Fibroblast of mammary gland (primary cell): Measurements from ENCODE around the gene CAPN5.

ENCODE experiments used
- DNase-seq: peaks from one replicate; pipeline ENCODE4 v3.0.0-alpha.2; 2010; ENCODE audit warnings: low read depth
- H3K4me3 ChIP-seq: 2 replicates; pipeline ENCODE4 v1.5.1; 2011; ENCODE audit warnings: low read depth, mild to moderate bottlenecking, low read length, moderate library complexity; ENCODE audit not compliant: control insufficient read depth
- TF ChIP-seq, protein P1 (sequence below): conservative IDR thresholded peaks from 2 replicates; pipeline ENCODE4 v1.5.1; 2011; ENCODE audit warnings: low read depth, low read length, inconsistent platforms; ENCODE audit not compliant: control insufficient read depth, insufficient read depth

CAPN5 gene

DNA sequence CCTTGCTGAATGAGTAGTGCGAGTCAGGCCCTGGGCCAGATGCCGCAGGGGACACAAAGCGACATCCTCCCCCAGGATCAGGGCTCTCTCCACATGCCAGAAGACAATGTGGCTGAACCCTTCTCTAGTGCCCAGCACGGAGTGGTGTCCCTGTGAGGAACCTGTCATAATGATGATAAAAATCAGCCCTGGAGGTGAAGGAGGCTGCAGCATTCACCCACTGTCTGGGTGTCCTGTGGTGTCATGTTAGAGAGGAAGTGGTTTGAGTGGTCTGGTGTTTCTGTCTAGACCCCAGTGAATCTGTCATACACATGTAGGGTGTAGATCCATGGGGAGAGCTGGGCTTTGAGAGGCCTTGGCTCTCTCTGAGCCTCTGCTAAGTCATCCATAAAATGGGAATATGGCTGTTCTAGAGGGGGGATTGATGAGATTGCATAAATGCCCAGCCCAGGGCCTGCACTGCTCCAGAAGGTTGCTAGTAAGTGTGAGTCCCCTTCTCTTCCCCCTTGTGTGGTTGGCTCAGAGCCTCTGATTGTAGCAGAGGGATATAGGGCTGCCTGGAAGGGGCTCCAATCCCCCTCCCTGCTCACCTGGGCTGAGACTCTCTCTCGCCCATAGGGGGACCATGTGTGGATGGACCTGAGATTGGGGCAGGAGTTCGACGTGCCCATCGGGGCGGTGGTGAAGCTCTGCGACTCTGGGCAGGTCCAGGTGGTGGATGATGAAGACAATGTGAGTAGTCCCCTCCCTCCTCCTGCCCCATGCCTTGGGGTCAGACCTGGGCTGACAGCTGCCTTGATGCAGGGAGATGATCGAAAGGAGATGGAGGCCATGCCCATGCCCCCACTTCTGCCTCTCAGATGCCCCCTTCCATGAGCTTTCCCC is 75.6 kb downstream of the CAPN5 start:
- TF ChIP-seq, protein P1, sequence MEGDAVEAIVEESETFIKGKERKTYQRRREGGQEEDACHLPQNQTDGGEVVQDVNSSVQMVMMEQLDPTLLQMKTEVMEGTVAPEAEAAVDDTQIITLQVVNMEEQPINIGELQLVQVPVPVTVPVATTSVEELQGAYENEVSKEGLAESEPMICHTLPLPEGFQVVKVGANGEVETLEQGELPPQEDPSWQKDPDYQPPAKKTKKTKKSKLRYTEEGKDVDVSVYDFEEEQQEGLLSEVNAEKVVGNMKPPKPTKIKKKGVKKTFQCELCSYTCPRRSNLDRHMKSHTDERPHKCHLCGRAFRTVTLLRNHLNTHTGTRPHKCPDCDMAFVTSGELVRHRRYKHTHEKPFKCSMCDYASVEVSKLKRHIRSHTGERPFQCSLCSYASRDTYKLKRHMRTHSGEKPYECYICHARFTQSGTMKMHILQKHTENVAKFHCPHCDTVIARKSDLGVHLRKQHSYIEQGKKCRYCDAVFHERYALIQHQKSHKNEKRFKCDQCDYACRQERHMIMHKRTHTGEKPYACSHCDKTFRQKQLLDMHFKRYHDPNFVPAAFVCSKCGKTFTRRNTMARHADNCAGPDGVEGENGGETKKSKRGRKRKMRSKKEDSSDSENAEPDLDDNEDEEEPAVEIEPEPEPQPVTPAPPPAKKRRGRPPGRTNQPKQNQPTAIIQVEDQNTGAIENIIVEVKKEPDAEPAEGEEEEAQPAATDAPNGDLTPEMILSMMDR = no peak
- no peak overlapping the region for H3K4me3 ChIP-seq
- DNase-seq = no peak

DNA sequence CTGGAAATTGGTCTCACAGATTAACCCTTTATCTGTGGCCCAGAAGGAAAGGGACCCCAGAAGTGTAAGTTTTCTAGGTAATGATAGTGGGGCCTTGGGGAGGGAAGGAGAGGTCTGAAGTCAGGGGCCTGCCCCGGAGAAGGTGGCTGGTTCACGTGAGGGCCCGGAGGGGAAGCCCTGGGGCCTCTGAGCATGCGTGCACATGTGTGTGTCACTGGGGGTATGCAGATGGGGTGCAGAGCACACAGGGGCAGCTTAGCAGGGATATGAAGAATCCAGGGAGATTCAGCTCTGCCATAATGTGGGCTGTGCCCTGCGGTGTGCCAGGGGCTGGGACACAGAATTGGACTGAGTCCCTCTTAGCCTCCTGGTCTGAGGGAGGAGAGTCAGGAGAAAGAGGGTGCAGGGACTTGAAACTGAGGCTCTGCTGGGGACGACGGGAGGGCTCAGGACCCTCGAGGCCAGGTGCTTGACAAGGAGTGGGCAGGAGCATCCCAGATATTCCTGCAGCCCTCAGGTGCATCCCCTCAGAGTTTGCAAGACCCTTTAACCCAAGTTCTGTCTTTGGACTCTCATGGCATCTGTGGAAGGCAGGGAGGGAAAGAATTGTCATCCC is 76.7 kb downstream of the CAPN5 start:
- no peak for DNase-seq
- TF ChIP-seq, protein P1 = no peak
- H3K4me3 ChIP-seq = no peak overlapping the region

DNA sequence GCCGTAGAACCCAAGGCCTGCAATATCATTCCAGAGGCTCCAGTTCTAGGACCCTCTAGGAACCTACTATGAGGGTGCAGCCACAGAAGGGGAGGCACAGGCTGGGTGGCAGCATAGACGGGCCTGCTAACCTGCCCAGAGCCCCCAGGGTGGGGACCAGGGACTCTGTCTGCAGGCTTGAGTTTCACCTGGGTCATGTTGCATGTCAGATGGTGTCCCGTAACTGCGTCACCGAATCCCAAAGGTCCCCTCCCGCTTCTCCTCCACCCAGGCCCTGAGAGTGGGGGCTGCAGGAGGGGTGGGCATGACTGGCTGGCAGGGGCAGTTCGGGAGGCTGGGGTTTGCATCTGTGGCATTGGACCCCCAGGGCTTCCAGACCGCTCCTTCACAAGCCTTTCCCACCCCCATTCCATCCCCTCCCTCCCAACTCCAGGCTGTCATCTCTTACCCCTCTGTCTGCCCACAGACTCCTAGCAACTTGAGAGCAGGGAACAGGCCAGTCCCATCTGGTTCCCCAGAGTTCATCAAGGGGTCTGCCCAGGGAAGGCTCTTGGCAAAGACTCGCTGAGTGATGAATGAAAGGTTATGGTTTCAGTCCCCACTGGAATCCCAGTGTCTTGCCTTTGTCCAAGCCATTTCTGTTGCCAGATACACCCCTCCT is 77.6 kb downstream of the CAPN5 start:
- H3K4me3 ChIP-seq = no peak overlapping the region
- DNase-seq = no peak
- TF ChIP-seq, protein P1 = no peak

DNA sequence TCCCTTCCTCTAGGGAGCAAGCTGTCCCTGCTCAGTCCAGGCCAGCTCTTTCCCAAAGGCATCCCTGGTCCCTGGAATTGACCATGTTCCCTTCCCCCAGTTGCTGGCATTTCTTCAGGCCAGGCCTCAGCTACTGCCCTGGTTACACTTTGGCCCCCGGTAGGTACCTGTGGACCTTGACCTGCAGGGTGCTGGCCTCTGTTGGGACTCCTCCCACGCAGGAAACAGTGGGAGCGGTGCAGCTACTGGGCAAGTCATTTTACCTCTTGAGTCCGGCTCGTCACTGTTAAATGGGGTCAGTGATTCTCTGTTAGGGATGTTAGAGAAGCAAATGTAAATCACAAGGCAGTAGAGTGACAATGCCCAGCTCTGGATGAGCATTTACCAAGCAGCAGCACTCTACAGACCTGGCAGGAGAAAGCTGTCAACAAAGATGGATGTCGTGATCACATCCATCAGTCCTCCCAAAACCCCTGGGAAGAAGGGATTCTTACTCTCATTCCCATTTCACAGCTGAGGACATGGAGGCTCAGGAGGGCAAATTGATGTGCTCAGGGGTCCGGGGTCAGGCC is 78.2 kb downstream of the CAPN5 start:
- TF ChIP-seq, protein P1 = no peak
- H3K4me3 ChIP-seq = no peak overlapping the region
- no peak for DNase-seq

DNA sequence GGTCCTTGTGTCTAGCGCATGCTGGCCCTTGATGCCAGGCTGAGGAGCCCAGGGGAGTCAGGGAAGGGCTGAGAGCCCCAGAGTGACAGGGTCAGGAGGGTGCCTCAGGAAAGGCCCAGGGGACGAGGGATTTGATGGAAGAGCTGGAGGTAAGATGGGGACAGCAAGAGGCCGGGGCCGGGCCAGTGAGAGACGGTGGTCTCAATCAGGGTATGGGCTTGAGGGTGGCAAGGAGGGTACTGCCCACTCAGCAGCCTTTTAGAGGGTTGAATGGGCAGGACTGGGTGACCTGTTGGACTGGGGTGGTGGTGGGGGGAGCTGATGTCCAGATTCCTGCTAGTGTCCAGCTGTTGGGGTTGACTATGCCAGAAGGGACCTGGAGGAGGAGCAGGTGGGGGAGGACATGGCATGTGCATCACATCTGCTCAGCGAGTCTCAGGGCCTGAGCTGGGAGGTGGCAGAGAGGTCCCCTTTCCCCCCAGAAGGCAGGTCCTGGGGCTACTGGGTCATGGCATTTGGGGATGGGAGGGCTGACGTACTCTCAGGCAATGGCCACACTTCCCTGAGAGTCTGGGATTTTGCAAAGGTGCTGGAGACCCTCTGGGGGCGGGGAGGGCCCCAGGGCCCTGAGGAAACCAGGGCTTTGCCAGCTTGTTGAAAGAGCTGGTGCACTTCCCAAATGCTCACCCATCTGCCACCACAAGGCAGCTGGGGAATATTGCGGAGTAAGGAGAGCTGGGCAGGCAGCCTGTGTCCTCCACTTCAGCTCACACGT is 79.7 kb downstream of the CAPN5 start:
- no peak overlapping the region for H3K4me3 ChIP-seq
- no peak for DNase-seq
- TF ChIP-seq, protein P1 = no peak

DNA sequence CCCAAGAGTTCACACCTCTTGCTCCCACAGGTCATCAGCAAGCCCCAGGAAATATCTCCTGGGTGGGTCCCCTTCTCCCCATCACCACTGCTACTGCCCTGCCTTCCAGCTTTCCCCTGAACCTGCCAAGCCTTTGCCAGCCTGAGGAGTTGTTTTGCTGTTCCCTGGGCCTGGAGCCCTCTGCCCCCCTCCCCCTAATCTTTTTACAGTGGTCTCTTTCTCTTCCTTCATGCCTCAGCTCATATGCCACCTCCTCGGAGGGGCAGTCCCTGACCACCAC is 80.2 kb downstream of the CAPN5 start:
- DNase-seq = no peak
- TF ChIP-seq, protein P1 = no peak

More for the DNA sequence above, 80.2 kb downstream of the CAPN5 start:
- H3K4me3 ChIP-seq = no peak overlapping the region
